ENCODE results near the gene HUNK. TPM values are rescaled to one million over a fixed set of nuclear protein-coding genes. Genes with fewer than 3 reads are reported as not detected.

Gene HUNK
- total and polyA plus RNA-seq, 2 of the 8 experiments (the other 6 are each of a cell fraction or from before 2014, with no cell fraction given), result 1.9 to 10.2 TPM

DNA sequence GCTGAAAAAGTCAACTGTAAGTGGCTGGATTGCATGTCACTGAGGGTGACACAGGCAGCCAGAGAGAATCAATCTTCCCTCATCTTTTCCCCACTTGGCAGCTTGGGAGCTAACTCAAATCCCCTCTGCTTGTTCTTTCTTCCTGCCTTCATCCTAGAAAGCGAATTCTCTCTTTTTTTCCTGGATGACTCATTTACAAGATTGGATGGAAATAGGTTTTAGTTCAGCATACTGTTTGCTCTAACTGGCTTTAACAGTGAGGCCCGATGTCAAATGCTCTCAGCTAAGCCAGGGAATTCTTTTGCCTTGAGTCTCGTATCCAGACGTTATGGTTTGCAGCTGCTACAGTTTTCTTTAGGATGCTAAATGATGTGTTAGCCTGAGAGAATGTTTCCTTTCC, 72.7 kb downstream of the HUNK start (continued):
- TF ChIP-seq, protein P1, sequence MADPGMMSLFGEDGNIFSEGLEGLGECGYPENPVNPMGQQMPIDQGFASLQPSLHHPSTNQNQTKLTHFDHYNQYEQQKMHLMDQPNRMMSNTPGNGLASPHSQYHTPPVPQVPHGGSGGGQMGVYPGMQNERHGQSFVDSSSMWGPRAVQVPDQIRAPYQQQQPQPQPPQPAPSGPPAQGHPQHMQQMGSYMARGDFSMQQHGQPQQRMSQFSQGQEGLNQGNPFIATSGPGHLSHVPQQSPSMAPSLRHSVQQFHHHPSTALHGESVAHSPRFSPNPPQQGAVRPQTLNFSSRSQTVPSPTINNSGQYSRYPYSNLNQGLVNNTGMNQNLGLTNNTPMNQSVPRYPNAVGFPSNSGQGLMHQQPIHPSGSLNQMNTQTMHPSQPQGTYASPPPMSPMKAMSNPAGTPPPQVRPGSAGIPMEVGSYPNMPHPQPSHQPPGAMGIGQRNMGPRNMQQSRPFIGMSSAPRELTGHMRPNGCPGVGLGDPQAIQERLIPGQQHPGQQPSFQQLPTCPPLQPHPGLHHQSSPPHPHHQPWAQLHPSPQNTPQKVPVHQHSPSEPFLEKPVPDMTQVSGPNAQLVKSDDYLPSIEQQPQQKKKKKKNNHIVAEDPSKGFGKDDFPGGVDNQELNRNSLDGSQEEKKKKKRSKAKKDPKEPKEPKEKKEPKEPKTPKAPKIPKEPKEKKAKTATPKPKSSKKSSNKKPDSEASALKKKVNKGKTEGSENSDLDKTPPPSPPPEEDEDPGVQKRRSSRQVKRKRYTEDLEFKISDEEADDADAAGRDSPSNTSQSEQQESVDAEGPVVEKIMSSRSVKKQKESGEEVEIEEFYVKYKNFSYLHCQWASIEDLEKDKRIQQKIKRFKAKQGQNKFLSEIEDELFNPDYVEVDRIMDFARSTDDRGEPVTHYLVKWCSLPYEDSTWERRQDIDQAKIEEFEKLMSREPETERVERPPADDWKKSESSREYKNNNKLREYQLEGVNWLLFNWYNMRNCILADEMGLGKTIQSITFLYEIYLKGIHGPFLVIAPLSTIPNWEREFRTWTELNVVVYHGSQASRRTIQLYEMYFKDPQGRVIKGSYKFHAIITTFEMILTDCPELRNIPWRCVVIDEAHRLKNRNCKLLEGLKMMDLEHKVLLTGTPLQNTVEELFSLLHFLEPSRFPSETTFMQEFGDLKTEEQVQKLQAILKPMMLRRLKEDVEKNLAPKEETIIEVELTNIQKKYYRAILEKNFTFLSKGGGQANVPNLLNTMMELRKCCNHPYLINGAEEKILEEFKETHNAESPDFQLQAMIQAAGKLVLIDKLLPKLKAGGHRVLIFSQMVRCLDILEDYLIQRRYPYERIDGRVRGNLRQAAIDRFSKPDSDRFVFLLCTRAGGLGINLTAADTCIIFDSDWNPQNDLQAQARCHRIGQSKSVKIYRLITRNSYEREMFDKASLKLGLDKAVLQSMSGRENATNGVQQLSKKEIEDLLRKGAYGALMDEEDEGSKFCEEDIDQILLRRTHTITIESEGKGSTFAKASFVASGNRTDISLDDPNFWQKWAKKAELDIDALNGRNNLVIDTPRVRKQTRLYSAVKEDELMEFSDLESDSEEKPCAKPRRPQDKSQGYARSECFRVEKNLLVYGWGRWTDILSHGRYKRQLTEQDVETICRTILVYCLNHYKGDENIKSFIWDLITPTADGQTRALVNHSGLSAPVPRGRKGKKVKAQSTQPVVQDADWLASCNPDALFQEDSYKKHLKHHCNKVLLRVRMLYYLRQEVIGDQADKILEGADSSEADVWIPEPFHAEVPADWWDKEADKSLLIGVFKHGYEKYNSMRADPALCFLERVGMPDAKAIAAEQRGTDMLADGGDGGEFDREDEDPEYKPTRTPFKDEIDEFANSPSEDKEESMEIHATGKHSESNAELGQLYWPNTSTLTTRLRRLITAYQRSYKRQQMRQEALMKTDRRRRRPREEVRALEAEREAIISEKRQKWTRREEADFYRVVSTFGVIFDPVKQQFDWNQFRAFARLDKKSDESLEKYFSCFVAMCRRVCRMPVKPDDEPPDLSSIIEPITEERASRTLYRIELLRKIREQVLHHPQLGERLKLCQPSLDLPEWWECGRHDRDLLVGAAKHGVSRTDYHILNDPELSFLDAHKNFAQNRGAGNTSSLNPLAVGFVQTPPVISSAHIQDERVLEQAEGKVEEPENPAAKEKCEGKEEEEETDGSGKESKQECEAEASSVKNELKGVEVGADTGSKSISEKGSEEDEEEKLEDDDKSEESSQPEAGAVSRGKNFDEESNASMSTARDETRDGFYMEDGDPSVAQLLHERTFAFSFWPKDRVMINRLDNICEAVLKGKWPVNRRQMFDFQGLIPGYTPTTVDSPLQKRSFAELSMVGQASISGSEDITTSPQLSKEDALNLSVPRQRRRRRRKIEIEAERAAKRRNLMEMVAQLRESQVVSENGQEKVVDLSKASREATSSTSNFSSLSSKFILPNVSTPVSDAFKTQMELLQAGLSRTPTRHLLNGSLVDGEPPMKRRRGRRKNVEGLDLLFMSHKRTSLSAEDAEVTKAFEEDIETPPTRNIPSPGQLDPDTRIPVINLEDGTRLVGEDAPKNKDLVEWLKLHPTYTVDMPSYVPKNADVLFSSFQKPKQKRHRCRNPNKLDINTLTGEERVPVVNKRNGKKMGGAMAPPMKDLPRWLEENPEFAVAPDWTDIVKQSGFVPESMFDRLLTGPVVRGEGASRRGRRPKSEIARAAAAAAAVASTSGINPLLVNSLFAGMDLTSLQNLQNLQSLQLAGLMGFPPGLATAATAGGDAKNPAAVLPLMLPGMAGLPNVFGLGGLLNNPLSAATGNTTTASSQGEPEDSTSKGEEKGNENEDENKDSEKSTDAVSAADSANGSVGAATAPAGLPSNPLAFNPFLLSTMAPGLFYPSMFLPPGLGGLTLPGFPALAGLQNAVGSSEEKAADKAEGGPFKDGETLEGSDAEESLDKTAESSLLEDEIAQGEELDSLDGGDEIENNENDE (IDR thresholded peaks at IDR 0.05; ENCODE audit: insufficient replicate concordance, low read length), result no peak
- TF ChIP-seq NRF1 (IDR thresholded peaks at IDR 0.05; ENCODE audit: low read depth, low read length) (no peak), HDAC2 (IDR thresholded peaks at IDR 0.05; ENCODE audit: borderline replicate concordance in 1 of 2, low read depth in 2 of 2, low read length in 2 of 2) (no peak), CREB1 (IDR thresholded peaks at IDR 0.05) (no peak), PHF8 (conservative IDR thresholded peaks at IDR 0.05; ENCODE audit: low read depth, low read length) (no peak), MAFK (IDR thresholded peaks at IDR 0.05; ENCODE audit: low read depth, low read length) (no peak), RBBP5 (IDR thresholded peaks at IDR 0.05; ENCODE audit: borderline replicate concordance, low read depth, low read length) (no peak)
- TF ChIP-seq, protein P2, sequence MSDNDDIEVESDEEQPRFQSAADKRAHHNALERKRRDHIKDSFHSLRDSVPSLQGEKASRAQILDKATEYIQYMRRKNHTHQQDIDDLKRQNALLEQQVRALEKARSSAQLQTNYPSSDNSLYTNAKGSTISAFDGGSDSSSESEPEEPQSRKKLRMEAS (IDR thresholded peaks at IDR 0.05), result no peak
